ENCODE measurements around the gene FAM98C.

Gene FAM98C

GRCh38 chr19:38386300-38386970 lies 16.5 kb upstream of the FAM98C start:
- Histone ChIP-seq H3K4me3 (peak overlapping the region; percentile 80), H3K27ac (no peak overlapping the region)
- no peak for DNase-seq (ENCODE audit: low spot score)
- TF ChIP-seq, protein P1, sequence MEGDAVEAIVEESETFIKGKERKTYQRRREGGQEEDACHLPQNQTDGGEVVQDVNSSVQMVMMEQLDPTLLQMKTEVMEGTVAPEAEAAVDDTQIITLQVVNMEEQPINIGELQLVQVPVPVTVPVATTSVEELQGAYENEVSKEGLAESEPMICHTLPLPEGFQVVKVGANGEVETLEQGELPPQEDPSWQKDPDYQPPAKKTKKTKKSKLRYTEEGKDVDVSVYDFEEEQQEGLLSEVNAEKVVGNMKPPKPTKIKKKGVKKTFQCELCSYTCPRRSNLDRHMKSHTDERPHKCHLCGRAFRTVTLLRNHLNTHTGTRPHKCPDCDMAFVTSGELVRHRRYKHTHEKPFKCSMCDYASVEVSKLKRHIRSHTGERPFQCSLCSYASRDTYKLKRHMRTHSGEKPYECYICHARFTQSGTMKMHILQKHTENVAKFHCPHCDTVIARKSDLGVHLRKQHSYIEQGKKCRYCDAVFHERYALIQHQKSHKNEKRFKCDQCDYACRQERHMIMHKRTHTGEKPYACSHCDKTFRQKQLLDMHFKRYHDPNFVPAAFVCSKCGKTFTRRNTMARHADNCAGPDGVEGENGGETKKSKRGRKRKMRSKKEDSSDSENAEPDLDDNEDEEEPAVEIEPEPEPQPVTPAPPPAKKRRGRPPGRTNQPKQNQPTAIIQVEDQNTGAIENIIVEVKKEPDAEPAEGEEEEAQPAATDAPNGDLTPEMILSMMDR (IDR thresholded peaks at IDR 0.05): no peak

DNA sequence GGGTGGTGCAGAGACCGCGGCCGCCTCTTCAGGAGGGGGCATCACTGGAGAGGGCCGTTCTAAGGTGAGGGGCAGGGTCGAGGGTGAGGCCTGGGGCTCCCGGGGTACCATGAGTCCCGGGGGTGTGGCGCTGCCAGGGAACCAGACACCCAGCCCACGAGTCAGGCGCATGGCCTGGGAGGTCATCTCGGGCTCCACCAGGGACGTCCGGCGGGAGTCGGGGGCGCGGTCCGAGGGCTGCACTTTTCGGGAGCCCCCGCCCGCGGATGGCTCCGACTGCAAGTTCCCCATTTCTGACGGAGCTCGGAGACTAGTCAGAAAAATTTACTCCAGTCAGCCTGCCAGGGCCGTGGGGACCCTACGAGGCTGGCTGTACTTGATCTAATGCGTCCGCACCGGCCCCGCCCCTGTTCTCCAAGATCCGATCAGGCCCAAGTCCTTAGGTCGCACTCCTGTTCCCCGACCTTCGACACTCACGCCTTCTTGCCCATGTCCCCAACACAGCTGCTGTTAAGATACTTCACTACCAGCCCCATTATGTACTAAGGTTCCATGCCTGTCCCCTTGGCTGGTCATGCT lies 15.8 kb upstream of the FAM98C start:
- Histone ChIP-seq H3K4me3 (peak overlapping the region; percentile 80), H3K27ac (peak overlapping the region; percentile 83 to 89)
- TF ChIP-seq, protein P1 (IDR thresholded peaks at IDR 0.05): no peak
- DNase-seq (ENCODE audit: low spot score): no peak

- TF ChIP-seq, protein P1 (IDR thresholded peaks at IDR 0.05): no peak
- H3K27ac ChIP-seq: peak within 1 kb of the TSS; percentile 83 to 89
- peak within 1 kb of the TSS; percentile 80 for H3K4me3 ChIP-seq
- peak; percentile 91 for DNase-seq (ENCODE audit: low spot score)
These were observed 15.1 kb upstream of the FAM98C start, which contains the start of gene GGN for GRCh38 chr19:38387550-38388348. Gene GGN, minus strand, starts transcription at chr19:38388034. Its CDS starts 773 bp downstream, at chr19:38387261.

DNA sequence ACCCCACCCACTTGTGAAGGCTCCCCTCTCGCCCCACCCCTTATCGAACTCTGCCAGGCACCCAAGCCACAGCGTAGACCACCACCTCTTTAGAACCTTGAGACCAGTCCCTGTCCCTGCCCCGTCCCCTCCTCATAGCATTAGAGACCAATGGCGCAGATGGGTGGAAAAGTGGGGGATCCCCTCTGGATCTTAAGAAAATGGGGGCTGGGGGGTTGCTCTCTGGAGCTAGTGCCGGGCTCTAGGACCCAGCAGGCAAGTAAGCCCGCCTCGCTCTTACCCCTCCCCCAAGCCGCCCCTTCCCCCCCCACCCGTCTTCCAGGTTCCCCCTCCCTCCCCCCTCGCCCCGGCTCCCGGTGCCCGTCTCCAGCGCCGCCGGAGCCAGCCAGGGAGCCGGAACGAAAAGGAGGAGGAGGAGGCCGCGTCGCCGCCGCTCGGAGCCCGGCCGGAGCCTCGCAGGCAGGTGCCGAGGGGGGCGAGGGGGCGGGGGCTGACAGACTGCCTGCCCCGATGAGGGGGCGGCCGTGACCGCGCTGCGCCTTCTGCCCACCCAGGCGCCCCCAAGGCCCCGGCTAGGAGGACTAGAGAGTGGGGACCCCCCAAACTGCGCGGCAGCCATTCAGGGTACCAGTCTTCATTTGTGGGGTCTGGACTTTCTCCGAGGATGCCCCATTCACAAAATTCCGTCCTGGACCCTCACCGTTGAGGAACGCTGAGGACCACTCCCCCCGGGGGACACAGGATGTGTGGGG lies 14.4 kb upstream of the FAM98C start, which contains the start of gene SPRED3:
SPRED3 (plus strand) TSS at position 349 of the 752 bp plus-strand sequence. CDS start 1,606 bp downstream, outside the sequence.
- H3K27ac ChIP-seq: peak within 1 kb of the TSS; percentile 83 to 89
- H3K4me3 ChIP-seq: peak within 1 kb of the TSS; percentile 80
- TF ChIP-seq, protein P1 (IDR thresholded peaks at IDR 0.05): no peak
- no peak for DNase-seq (ENCODE audit: low spot score)

GRCh38 chr19:38389101-38389925 lies 13.6 kb upstream of the FAM98C start:
- no peak for DNase-seq (ENCODE audit: low spot score)
- peak overlapping the region; percentile 83 to 89 for H3K27ac ChIP-seq

More at GRCh38 chr19:38389101-38389925, 13.6 kb upstream of the FAM98C start:
- TF ChIP-seq, protein P1 (IDR thresholded peaks at IDR 0.05): no peak
- H3K4me3 ChIP-seq: peak overlapping the region; percentile 80
